HG03095 (cell line): Measurements from ENCODE around the gene RTN4RL2.

ENCODE experiments used
- ATAC-seq: cut with Tn5 transposase; IDR thresholded peaks from one replicate; pipeline ENCODE4 v1.9.1; 2021; ENCODE audit warnings: moderate library complexity; ENCODE audit not compliant: unreplicated experiment

Gene RTN4RL2

GRCh38 chr11:57516061-57516443 lies 55.7 kb downstream of the RTN4RL2 start:
- ATAC-seq: no peak

- no peak for ATAC-seq
Measured at GRCh38 chr11:57521116-57521515, 60.8 kb downstream of the RTN4RL2 start.

- ATAC-seq: no peak
Measured at GRCh38 chr11:57523419-57523818, 63.1 kb downstream of the RTN4RL2 start.
